ENCODE measurements around the gene LY6G5B. TPM values are rescaled to one million over a fixed set of nuclear protein-coding genes. Genes with fewer than 3 reads are reported as not detected.
A peak's percentile ranks its signal among the peaks of the same experiment; 100 is the strongest.

LY6G5B gene
- polyA plus RNA-seq, 1 of the 3 experiments (the other 2 are of a cell fraction), result 12.7 TPM

GRCh38 chr6:31689249-31690110, 19.7 kb downstream of the LY6G5B start:
- ChIA-PET POLR2A (no interaction called here), CTCF (interaction anchor here (0.7 to 4.5 kb wide), 10 partner anchors 9 to 147 kb away, joined by 3 to 29 read pairs (median 4); partner anchors contain the start of genes LY6G5C and VARS1)
- Histone ChIP-seq H3K4me2 (no peak overlapping the region), H3K4me1 (ENCODE audit: control insufficient read depth in 1 of 2, insufficient read depth in 2 of 2, low read depth in 1 of 2, low read length in 1 of 2) (no peaks in the 10 kb centered on the region), H3K79me2 (ENCODE audit: insufficient read depth) (no peaks in the 10 kb centered on the region), H3K9me3 (no peaks in the 10 kb centered on the region), H3K36me3 (replicated peaks in 1 of 2; ENCODE audit: control insufficient read depth in 1 of 2, insufficient read depth in 2 of 2, low read length in 1 of 2) (peaks cover 10 to 50% of the 10 kb centered on the region in 2 experiments), H3K27ac (ENCODE audit: low read depth in 2 of 2, low read length in 1 of 2) (no peak overlapping the region), H2AFZ (ENCODE audit: low read depth) (no peak overlapping the region), H4K20me1 (ENCODE audit: insufficient read depth) (no peaks in the 10 kb centered on the region), H3F3A (replicated peaks; ENCODE audit: insufficient read depth) (no peaks in the 10 kb centered on the region), H3K9ac (no peak overlapping the region), H3K27me3 (ENCODE audit: insufficient read depth) (no peaks in the 10 kb centered on the region), H3K4me3 (ENCODE audit: low read depth in 2 of 2, low read length in 1 of 2) (no peak overlapping the region), H3K9me2 (no peaks in the 10 kb centered on the region)
- DNase-seq, result peak; percentile 43
- 69% methylated on average over 8 of the region's 11 CpGs for WGBS (ENCODE audit: low lambda C conversion rate)
- no peak for TF ChIP-seq IRF3 (IDR thresholded peaks at IDR 0.05; ENCODE audit: low read depth, low read length)
- TF ChIP-seq, protein P1, sequence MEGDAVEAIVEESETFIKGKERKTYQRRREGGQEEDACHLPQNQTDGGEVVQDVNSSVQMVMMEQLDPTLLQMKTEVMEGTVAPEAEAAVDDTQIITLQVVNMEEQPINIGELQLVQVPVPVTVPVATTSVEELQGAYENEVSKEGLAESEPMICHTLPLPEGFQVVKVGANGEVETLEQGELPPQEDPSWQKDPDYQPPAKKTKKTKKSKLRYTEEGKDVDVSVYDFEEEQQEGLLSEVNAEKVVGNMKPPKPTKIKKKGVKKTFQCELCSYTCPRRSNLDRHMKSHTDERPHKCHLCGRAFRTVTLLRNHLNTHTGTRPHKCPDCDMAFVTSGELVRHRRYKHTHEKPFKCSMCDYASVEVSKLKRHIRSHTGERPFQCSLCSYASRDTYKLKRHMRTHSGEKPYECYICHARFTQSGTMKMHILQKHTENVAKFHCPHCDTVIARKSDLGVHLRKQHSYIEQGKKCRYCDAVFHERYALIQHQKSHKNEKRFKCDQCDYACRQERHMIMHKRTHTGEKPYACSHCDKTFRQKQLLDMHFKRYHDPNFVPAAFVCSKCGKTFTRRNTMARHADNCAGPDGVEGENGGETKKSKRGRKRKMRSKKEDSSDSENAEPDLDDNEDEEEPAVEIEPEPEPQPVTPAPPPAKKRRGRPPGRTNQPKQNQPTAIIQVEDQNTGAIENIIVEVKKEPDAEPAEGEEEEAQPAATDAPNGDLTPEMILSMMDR (IDR thresholded peaks at IDR 0.05), result peak; percentile 61
- TF ChIP-seq SMC3 (IDR thresholded peaks at IDR 0.05; ENCODE audit: low read depth, low read length), result no peak
- no peak for TF ChIP-seq MEF2A (IDR thresholded peaks at IDR 0.05; ENCODE audit: borderline replicate concordance, low read depth)
- TF ChIP-seq EP300 (IDR thresholded peaks at IDR 0.05; ENCODE audit: borderline replicate concordance in 1 of 2, low read depth in 1 of 2, low read length in 1 of 2), result no peak
- TF ChIP-seq USF2 (IDR thresholded peaks at IDR 0.05; ENCODE audit: borderline replicate concordance, low read depth, low read length), result no peak

DNA sequence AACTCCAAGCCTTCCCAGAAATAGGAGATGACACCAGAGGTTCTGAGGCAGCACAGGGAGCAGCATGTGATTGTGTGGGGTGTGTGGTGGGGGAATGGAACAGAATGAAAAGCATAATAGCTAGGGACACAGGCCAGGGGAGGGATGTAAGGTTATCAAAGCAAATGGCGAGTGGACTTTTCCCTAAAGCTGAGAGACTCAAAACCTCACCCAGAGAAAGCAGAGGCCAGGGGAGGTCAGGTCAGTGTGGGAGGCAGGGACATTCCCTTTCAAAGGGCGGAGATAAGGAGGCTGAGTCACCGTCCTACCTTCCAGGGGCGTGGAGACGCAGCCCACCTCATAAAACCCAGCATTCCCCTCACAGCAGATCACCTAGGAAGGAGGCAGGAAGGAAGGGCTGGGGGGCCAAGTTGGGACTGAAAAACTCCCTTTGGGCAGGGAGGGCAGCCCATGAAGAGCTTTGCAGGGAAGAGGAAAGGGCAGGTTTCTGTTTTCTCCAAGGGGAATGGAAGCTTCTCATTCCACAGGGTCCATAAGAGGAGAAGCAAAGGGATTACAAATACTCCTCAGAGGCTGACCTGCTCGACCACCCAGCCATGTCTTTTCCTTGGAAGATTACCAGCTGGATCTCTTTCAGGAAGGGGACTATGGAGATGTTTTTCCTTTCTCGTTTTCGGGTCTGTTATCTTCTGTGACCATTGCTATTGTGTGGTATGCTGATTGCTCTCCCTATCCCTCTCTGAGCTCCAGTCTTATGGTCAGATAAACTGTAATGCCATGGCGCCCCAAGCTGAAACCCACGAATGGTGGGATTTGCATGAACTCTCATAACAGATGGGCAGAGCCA, 20.7 kb downstream of the LY6G5B start:
- Histone ChIP-seq H4K20me1 (ENCODE audit: insufficient read depth) (no peaks in the 10 kb centered on the region), H3F3A (replicated peaks; ENCODE audit: insufficient read depth) (no peaks in the 10 kb centered on the region), H3K4me2 (no peak overlapping the region), H3K27me3 (ENCODE audit: insufficient read depth) (no peaks in the 10 kb centered on the region), H3K27ac (ENCODE audit: low read depth in 2 of 2, low read length in 1 of 2) (no peak overlapping the region), H3K4me1 (ENCODE audit: control insufficient read depth in 1 of 2, insufficient read depth in 2 of 2, low read depth in 1 of 2, low read length in 1 of 2) (no peaks in the 10 kb centered on the region), H3K79me2 (ENCODE audit: insufficient read depth) (no peaks in the 10 kb centered on the region), H3K4me3 (ENCODE audit: low read depth in 2 of 2, low read length in 1 of 2) (no peak overlapping the region), H3K9me2 (no peaks in the 10 kb centered on the region), H2AFZ (ENCODE audit: low read depth) (no peak overlapping the region), H3K36me3 (replicated peaks in 1 of 2; ENCODE audit: control insufficient read depth in 1 of 2, insufficient read depth in 2 of 2, low read length in 1 of 2) (peaks cover 18 to 56% of the 10 kb centered on the region in 2 experiments), H3K9ac (no peak overlapping the region), H3K9me3 (no peaks in the 10 kb centered on the region)
- TF ChIP-seq NFIC (IDR thresholded peaks at IDR 0.05; ENCODE audit: borderline replicate concordance), result no peak
- TF ChIP-seq CHD2 (IDR thresholded peaks at IDR 0.05; ENCODE audit: low read length, partially characterized antibody), result no peak
- no peak for TF ChIP-seq RXRA (IDR thresholded peaks at IDR 0.05; ENCODE audit: borderline replicate concordance, low read depth)
- TF ChIP-seq, protein P2, sequence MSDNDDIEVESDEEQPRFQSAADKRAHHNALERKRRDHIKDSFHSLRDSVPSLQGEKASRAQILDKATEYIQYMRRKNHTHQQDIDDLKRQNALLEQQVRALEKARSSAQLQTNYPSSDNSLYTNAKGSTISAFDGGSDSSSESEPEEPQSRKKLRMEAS (IDR thresholded peaks at IDR 0.05; ENCODE audit: low read depth), result no peak
- no peak for TF ChIP-seq POLR2AphosphoS5 (IDR thresholded peaks at IDR 0.05; ENCODE audit: low read depth, low read length)
- no peak for TF ChIP-seq FOSL2 (IDR thresholded peaks at IDR 0.05; ENCODE audit: borderline replicate concordance, low read depth)
- TF ChIP-seq, protein P3, sequence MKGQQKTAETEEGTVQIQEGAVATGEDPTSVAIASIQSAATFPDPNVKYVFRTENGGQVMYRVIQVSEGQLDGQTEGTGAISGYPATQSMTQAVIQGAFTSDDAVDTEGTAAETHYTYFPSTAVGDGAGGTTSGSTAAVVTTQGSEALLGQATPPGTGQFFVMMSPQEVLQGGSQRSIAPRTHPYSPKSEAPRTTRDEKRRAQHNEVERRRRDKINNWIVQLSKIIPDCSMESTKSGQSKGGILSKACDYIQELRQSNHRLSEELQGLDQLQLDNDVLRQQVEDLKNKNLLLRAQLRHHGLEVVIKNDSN (IDR thresholded peaks at IDR 0.05; ENCODE audit: borderline replicate concordance, low read depth), result no peak
- TF ChIP-seq TCF12 (IDR thresholded peaks at IDR 0.05), result no peak
- no peak for TF ChIP-seq TAF1 (IDR thresholded peaks at IDR 0.05; ENCODE audit: borderline replicate concordance, low read depth, low read length)
- TF ChIP-seq SMC3 (IDR thresholded peaks at IDR 0.05; ENCODE audit: low read depth, low read length), result no peak
- TF ChIP-seq FOXM1 (IDR thresholded peaks at IDR 0.05; ENCODE audit: low read depth), result no peak
- ChIA-PET CTCF (interaction anchor here (0.7 to 4.5 kb wide), 9 partner anchors 10 to 146 kb away, joined by 3 to 29 read pairs (median 5); partner anchors contain the start of genes C6orf47, LY6G5C and VARS1), POLR2A (no interaction called here)
- WGBS (ENCODE audit: low lambda C conversion rate), result 80% methylated on average over 10 of the region's 10 CpGs
- no peak for DNase-seq

Data from SK-N-SH (cell line).